Karpas-422 (cell line): Measurements from ENCODE around the gene DDX4. TPM values are rescaled to one million over a fixed set of nuclear protein-coding genes. Genes with fewer than 3 reads are reported as not detected.

Source experiments
- DNase-seq: peaks from one replicate; pipeline ENCODE4 v3.0.0-alpha.2; 2015
- H2AFZ ChIP-seq: fragments of 200-600 bp; sonication (generic); 2 replicates; pipeline ENCODE4 v1.6.1; 2014; ENCODE audit warnings: antibody characterized with exemption, low read length, mixed read lengths
- H3K27ac ChIP-seq: fragments of 200-600 bp; sonication (generic); 2 replicates; pipeline ENCODE4 v1.5.1; 2014; ENCODE audit warnings: mild to moderate bottlenecking, low read length, moderate library complexity
- H3K27me3 ChIP-seq: fragments of 200-600 bp; sonication (generic); 2 replicates; pipeline ENCODE4 v1.6.1; 2014; ENCODE audit warnings: low read length, mixed read lengths
- H3K36me3 ChIP-seq: fragments of 200-600 bp; sonication (generic); 2 replicates; pipeline ENCODE4 v1.6.1; 2014; ENCODE audit warnings: low read length, mixed read lengths; ENCODE audit not compliant: insufficient read depth
- H3K4me1 ChIP-seq: fragments of 200-600 bp; sonication (generic); 2 replicates; pipeline ENCODE4 v1.6.1; 2014; ENCODE audit warnings: mild to moderate bottlenecking, low read length, mixed read lengths
- H3K4me2 ChIP-seq: fragments of 200-600 bp; sonication (generic); 2 replicates; pipeline ENCODE4 v1.6.1; 2014; ENCODE audit warnings: low read length, low read depth, mild to moderate bottlenecking; ENCODE audit not compliant: poor library complexity, severe bottlenecking
- H3K4me3 ChIP-seq: fragments of 200-600 bp; sonication (generic); 2 replicates; pipeline ENCODE4 v1.5.1; 2014; ENCODE audit warnings: mild to moderate bottlenecking, antibody characterized with exemption, low read length, mixed read lengths
- H3K79me2 ChIP-seq: fragments of 200-600 bp; sonication (generic); 2 replicates; pipeline ENCODE4 v1.6.1; 2014; ENCODE audit warnings: mild to moderate bottlenecking, low read length, mixed read lengths
- H3K9ac ChIP-seq: fragments of 200-600 bp; sonication (generic); 2 replicates; pipeline ENCODE4 v1.6.0; 2014; ENCODE audit warnings: low read length
- H3K9me2 ChIP-seq: fragments of 200-600 bp; sonication (generic), shearing (Covaris generic); replicated peaks from 2 replicates; pipeline ENCODE4 v1.6.0; 2014; ENCODE audit warnings: mild to moderate bottlenecking, low read length, moderate library complexity; ENCODE audit not compliant: insufficient read depth
- H3K9me3 ChIP-seq: fragments of 300-700, 200-600 bp; sonication (generic); 2 replicates; pipeline ENCODE4 v1.6.1; 2014; ENCODE audit warnings: low read length, mixed read lengths
- H4K20me1 ChIP-seq: fragments of 200-600 bp; sonication (generic); 2 replicates; pipeline ENCODE4 v1.6.1; 2014; ENCODE audit warnings: mild to moderate bottlenecking, antibody characterized with exemption, low read length, low read depth; ENCODE audit not compliant: insufficient read depth
- small RNA-seq: library from RNA; depleted of rRNA; stranded (forward); fragments of <200 nt; gene quantifications from one replicate; pipeline ENCODE3, GENCODE V24; 2014
- total RNA-seq: library from RNA; depleted of rRNA; stranded (reverse); fragments of >200 nt; shearing (Covaris generic); gene quantifications from 2 replicates; pipeline ENCODE4 v1.2.3, GENCODE V29; 2014; ENCODE audit warnings: low replicate concordance; rRNA removed

Gene DDX4
- total RNA-seq, 1 experiment from 2014 or later: not detected

- DNase-seq: no peak
- no peak overlapping the region for H3K27ac ChIP-seq
- H3K79me2 ChIP-seq: no peaks in the 10 kb centered on the region
- H3K9ac ChIP-seq: no peak overlapping the region
- no peak overlapping the region for H3K4me3 ChIP-seq
- no peaks in the 10 kb centered on the region for H3K9me3 ChIP-seq
- H3K4me1 ChIP-seq: no peaks in the 10 kb centered on the region
- no peaks in the 10 kb centered on the region for H4K20me1 ChIP-seq
- H2AFZ ChIP-seq: no peak overlapping the region
- no peaks in the 10 kb centered on the region for H3K9me2 ChIP-seq
- no peak overlapping the region for H3K4me2 ChIP-seq
- H3K27me3 ChIP-seq: no peaks in the 10 kb centered on the region
- no peaks in the 10 kb centered on the region for H3K36me3 ChIP-seq
Observed at GRCh38 chr5:55866485-55866884, 128.6 kb downstream of the DDX4 start.

Small RNA genes lying within 50 kb of the gene (small RNA-seq; reads per million reads assigned to genes)
- gene AC016632.1 (not detected), gene RNA5SP183 (not detected)

Other genes starting within 250 kb of the DDX4 start
- 4.7 and 5.9 TPM in 2 replicates for gene PLPP1, start 203.1 kb upstream of the DDX4 start, total RNA-seq
- 46.9 and 67.0 TPM in 2 replicates for gene SLC38A9, start 25.7 kb upstream of the DDX4 start, total RNA-seq
- not detected in 2 replicates for gene IL31RA, start 113.3 kb downstream of the DDX4 start, total RNA-seq